H9 (cell line): Measurements from ENCODE around the gene SLC44A3. TPM values are rescaled to one million over a fixed set of nuclear protein-coding genes. Genes with fewer than 3 reads are reported as not detected.

Experiments
- DNase-seq: peaks from one replicate; pipeline ENCODE4 v3.0.0-alpha.2; 2017
- H2AFZ ChIP-seq: one replicate; pipeline ENCODE4 v1.6.1; 2013; ENCODE audit warnings: mild to moderate bottlenecking, low read length, control low read depth, moderate library complexity
- H2AK5ac ChIP-seq: 2 replicates; pipeline ENCODE4 v1.6.1; 2013; ENCODE audit warnings: low read length, control low read depth, mixed read lengths; ENCODE audit not compliant: insufficient read length
- H2BK120ac ChIP-seq: one replicate; pipeline ENCODE4 v1.6.1; 2013; ENCODE audit warnings: low read depth, mild to moderate bottlenecking, low read length, control low read depth, inconsistent platforms; ENCODE audit not compliant: poor library complexity, severe bottlenecking
- H2BK12ac ChIP-seq: 2 replicates; pipeline ENCODE4 v1.6.1; 2013; ENCODE audit warnings: low read length, control low read depth, mixed read lengths, low read depth; ENCODE audit not compliant: insufficient read length
- H2BK15ac ChIP-seq: 2 replicates; pipeline ENCODE4 v1.6.1; 2013; ENCODE audit warnings: low read depth, low read length, control low read depth
- H2BK20ac ChIP-seq: one replicate; pipeline ENCODE4 v1.6.1; 2013; ENCODE audit warnings: low read depth, mild to moderate bottlenecking, low read length, control low read depth, inconsistent platforms; ENCODE audit not compliant: poor library complexity, severe bottlenecking
- H2BK5ac ChIP-seq: 2 replicates; pipeline ENCODE4 v1.6.1; 2013; ENCODE audit warnings: low read length, control low read depth, mixed read lengths; ENCODE audit not compliant: insufficient read length
- H3K14ac ChIP-seq: 2 replicates; pipeline ENCODE4 v1.6.1; 2013; ENCODE audit warnings: low read length, control low read depth; ENCODE audit not compliant: insufficient read depth
- H3K18ac ChIP-seq: 2 replicates; pipeline ENCODE4 v1.6.1; 2013; ENCODE audit warnings: low read depth, mild to moderate bottlenecking, mixed read lengths, low read length, control low read depth; ENCODE audit not compliant: insufficient read length
- H3K23ac ChIP-seq: 2 replicates; pipeline ENCODE4 v1.6.1; 2013; ENCODE audit warnings: low read length, control low read depth, mixed read lengths, low read depth; ENCODE audit not compliant: insufficient read length
- H3K23me2 ChIP-seq: 2 replicates; pipeline ENCODE4 v1.6.1; 2013; ENCODE audit warnings: low read depth, mild to moderate bottlenecking, mixed read lengths, low read length, control low read depth; ENCODE audit not compliant: insufficient read length, poor library complexity, severe bottlenecking
- H3K27ac ChIP-seq: 2 replicates; pipeline ENCODE4 v1.5.1; 2013; ENCODE audit warnings: low read length, control low read depth, mixed read lengths, low read depth; ENCODE audit not compliant: insufficient read length
- H3K27me3 ChIP-seq: 2 replicates; pipeline ENCODE4 v1.6.1; 2013; ENCODE audit warnings: low read length, control low read depth, inconsistent platforms; ENCODE audit not compliant: insufficient read depth
- H3K4ac ChIP-seq: 2 replicates; pipeline ENCODE4 v1.6.1; 2013; ENCODE audit warnings: low read depth, mild to moderate bottlenecking, control low read depth, inconsistent platforms, low read length, moderate library complexity
- H3K4me1 ChIP-seq: 2 replicates; pipeline ENCODE4 v1.6.1; 2013; ENCODE audit warnings: low read length, control low read depth, inconsistent platforms; ENCODE audit not compliant: insufficient read depth
- H3K4me2 ChIP-seq: 2 replicates; pipeline ENCODE4 v1.6.1; 2013; ENCODE audit warnings: low read length, control low read depth, mixed read lengths; ENCODE audit not compliant: insufficient read length, insufficient read depth
- H3K56ac ChIP-seq: 2 replicates; pipeline ENCODE4 v1.6.1; 2013; ENCODE audit warnings: low read depth, mild to moderate bottlenecking, mixed read lengths, low read length, control low read depth; ENCODE audit not compliant: insufficient read length
- H3K79me1 ChIP-seq: 2 replicates; pipeline ENCODE4 v1.6.1; 2013; ENCODE audit warnings: low read depth, mild to moderate bottlenecking, moderate library complexity, low read length, control low read depth, inconsistent platforms; ENCODE audit not compliant: insufficient read depth, poor library complexity, severe bottlenecking
- H3K79me2 ChIP-seq: 2 replicates; pipeline ENCODE4 v1.6.1; 2013; ENCODE audit warnings: low read length, control low read depth, inconsistent platforms; ENCODE audit not compliant: insufficient read depth
- H3K9ac ChIP-seq: 2 replicates; pipeline ENCODE4 v1.6.1; 2013; ENCODE audit warnings: low read length, control low read depth, mixed read lengths; ENCODE audit not compliant: insufficient read length; ENCODE audit errors: extremely low read depth
- H3K9me3 ChIP-seq: one replicate; pipeline ENCODE4 v1.6.1; 2013; ENCODE audit warnings: low read depth, low read length, inconsistent platforms; ENCODE audit not compliant: control insufficient read depth
- H3T11ph ChIP-seq: one replicate; pipeline ENCODE4 v1.6.1; 2013; ENCODE audit warnings: mild to moderate bottlenecking, low read length, control low read depth, inconsistent platforms
- H4K20me1 ChIP-seq: one replicate; pipeline ENCODE4 v1.6.1; 2013; ENCODE audit not compliant: control insufficient read depth, insufficient read length, insufficient read depth
- H4K5ac ChIP-seq: 2 replicates; pipeline ENCODE4 v1.6.1; 2013; ENCODE audit warnings: low read depth, mild to moderate bottlenecking, mixed read lengths, low read length, control low read depth; ENCODE audit not compliant: insufficient read length
- H4K8ac ChIP-seq: replicated peaks from 2 replicates; pipeline ENCODE4 v1.6.1; 2013; ENCODE audit warnings: low read length, control low read depth, mixed read lengths, low read depth; ENCODE audit not compliant: insufficient read length
- H4K91ac ChIP-seq: 2 replicates; pipeline ENCODE4 v1.6.1; 2013; ENCODE audit warnings: low read depth, mild to moderate bottlenecking, moderate library complexity, mixed read lengths, low read length, control low read depth; ENCODE audit not compliant: insufficient read length
- H3K27ac Mint-ChIP-seq, 3 experiments: 2 replicates in 2 of 3; 3 replicates in 1 of 3; pipeline ENCODE4 v1.8.0; 2020 to 2021; ENCODE audit warnings: mixed read lengths in 3 of 3, mild to moderate bottlenecking in 1 of 3, moderate library complexity in 1 of 3
- H3K27me3 Mint-ChIP-seq: 2 replicates; pipeline ENCODE4 v1.8.0; 2021; ENCODE audit warnings: low read depth, mild to moderate bottlenecking, moderate library complexity, mixed read lengths
- H3K36me3 Mint-ChIP-seq, 3 experiments: 2 replicates in 2 of 3; 3 replicates in 1 of 3; pipeline ENCODE4 v1.8.0; 2020 to 2021; ENCODE audit warnings: low read depth in 3 of 3, mixed read lengths in 3 of 3; ENCODE audit not compliant: insufficient read depth in 1 of 3
- H3K4me1 Mint-ChIP-seq, 2 experiments: 2 replicates each; pipeline ENCODE4 v1.8.0; 2020; ENCODE audit warnings: mixed read lengths in 2 of 2
- H3K4me3 Mint-ChIP-seq, 2 experiments: 2 replicates in 1 of 2; 3 replicates in 1 of 2; pipeline ENCODE4 v1.8.0; 2020 to 2021; ENCODE audit warnings: mild to moderate bottlenecking in 2 of 2, mixed read lengths in 2 of 2, moderate library complexity in 1 of 2
- H3K9me3 Mint-ChIP-seq, 2 experiments: 2 replicates in 1 of 2; 3 replicates in 1 of 2; pipeline ENCODE4 v1.8.0; 2020; ENCODE audit warnings: mild to moderate bottlenecking in 2 of 2, mixed read lengths in 2 of 2, moderate library complexity in 1 of 2
- WGBS: extraction: QIAGEN DNeasy Blood & Tissue Kit; methylation state at CpG from one replicate; pipeline ENCODE4 v1.1.7; 2013; ENCODE audit warnings: missing lambda C conversion rate, low lambda C conversion rate, mixed read lengths; ENCODE audit not compliant: insufficient read length; ENCODE audit errors: extremely low coverage; 5-methylcytosine and 5-hydroxymethylcytosine counted together
- total RNA-seq: library from RNA; stranded (reverse); gene quantifications from 2 replicates; pipeline ENCODE4 v1.2.1, GENCODE V29; 2021
- TF ChIP-seq, protein P1 (sequence below): fragments of 200-600 bp; sonication (generic); conservative IDR thresholded peaks from 3 replicates; pipeline ENCODE4 v1.8.0; 2021; ENCODE audit warnings: antibody characterized with exemption, mild to moderate bottlenecking

The SLC44A3 gene
- total RNA-seq, 1 experiment from 2014 or later, result 5.5 TPM

DNA sequence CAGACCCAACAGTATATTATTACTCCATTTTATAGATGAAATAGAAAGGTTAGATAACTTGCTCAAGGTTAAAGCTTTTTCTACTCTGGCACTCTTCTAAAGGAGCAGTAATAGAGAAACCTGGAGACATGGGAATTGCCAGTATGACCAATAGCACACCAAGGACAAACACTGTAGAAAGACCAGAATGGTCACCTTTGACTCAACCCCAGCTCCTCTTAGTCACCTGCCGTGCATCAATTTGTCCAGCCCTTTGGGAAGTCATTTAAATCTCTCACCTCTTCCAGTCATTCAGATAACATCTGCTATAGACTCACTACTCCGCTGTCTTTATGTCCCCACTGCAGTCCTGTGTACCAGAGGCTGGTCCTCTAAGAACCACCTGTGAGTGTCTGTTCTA, 23.9 kb upstream of the SLC44A3 start:
- no peak overlapping the region for H3K14ac ChIP-seq
- no peaks in the 10 kb centered on the region for H3K79me1 ChIP-seq
- no peak overlapping the region for H2BK120ac ChIP-seq
- H3K9ac ChIP-seq, result no peak overlapping the region
- H3K18ac ChIP-seq, result no peak overlapping the region
- H4K8ac ChIP-seq, result no peak overlapping the region
- H3K4me3 Mint-ChIP-seq, result no peak overlapping the region
- no peaks in the 10 kb centered on the region for H3K4me1 ChIP-seq
- H3K23me2 ChIP-seq, result no peaks in the 10 kb centered on the region
- H2BK15ac ChIP-seq, result no peak overlapping the region
- H3K56ac ChIP-seq, result no peak overlapping the region
- WGBS, result no CpG with 5 or more reads among the region's 2 CpGs
- no peak overlapping the region for H2BK12ac ChIP-seq
- no peaks in the 10 kb centered on the region for H3K9me3 ChIP-seq
- no peaks in the 10 kb centered on the region for H3K27me3 Mint-ChIP-seq
- no peaks in the 10 kb centered on the region for H3K79me2 ChIP-seq
- peaks cover 0 to 16% of the 10 kb centered on the region in 2 experiments; a peak in 2 of 4 replicates for H3K4me1 Mint-ChIP-seq
- no peak overlapping the region for H3K4me2 ChIP-seq
- H3K27ac ChIP-seq, result no peak overlapping the region
- H3K27me3 ChIP-seq, result no peaks in the 10 kb centered on the region
- no peak overlapping the region for H3T11ph ChIP-seq
- H3K9me3 Mint-ChIP-seq, result no peaks in the 10 kb centered on the region
- H4K91ac ChIP-seq, result no peak overlapping the region
- H2BK5ac ChIP-seq, result no peak overlapping the region
- no peaks in the 10 kb centered on the region for H4K20me1 ChIP-seq
- peaks cover 0 to 2% (median 0%) of the 10 kb centered on the region in 3 experiments; a peak in 1 of 7 replicates for H3K36me3 Mint-ChIP-seq
- no peak overlapping the region for H3K23ac ChIP-seq
- H4K5ac ChIP-seq, result no peak overlapping the region
- H2AFZ ChIP-seq, result no peak overlapping the region
- H2AK5ac ChIP-seq, result no peak overlapping the region
- H2BK20ac ChIP-seq, result no peak overlapping the region
- no peak overlapping the region for H3K27ac Mint-ChIP-seq
- no peak for DNase-seq
- H3K4ac ChIP-seq, result no peak overlapping the region
- TF ChIP-seq, protein P1, sequence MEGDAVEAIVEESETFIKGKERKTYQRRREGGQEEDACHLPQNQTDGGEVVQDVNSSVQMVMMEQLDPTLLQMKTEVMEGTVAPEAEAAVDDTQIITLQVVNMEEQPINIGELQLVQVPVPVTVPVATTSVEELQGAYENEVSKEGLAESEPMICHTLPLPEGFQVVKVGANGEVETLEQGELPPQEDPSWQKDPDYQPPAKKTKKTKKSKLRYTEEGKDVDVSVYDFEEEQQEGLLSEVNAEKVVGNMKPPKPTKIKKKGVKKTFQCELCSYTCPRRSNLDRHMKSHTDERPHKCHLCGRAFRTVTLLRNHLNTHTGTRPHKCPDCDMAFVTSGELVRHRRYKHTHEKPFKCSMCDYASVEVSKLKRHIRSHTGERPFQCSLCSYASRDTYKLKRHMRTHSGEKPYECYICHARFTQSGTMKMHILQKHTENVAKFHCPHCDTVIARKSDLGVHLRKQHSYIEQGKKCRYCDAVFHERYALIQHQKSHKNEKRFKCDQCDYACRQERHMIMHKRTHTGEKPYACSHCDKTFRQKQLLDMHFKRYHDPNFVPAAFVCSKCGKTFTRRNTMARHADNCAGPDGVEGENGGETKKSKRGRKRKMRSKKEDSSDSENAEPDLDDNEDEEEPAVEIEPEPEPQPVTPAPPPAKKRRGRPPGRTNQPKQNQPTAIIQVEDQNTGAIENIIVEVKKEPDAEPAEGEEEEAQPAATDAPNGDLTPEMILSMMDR, result no peak
